B cell (primary cell): Measurements from ENCODE around the gene KRT79.

ENCODE experiments used
- CTCF ChIP-seq: fragments of 200-600 bp; IDR thresholded peaks from one replicate; pipeline ENCODE4 v1.8.0; 2022; ENCODE audit warnings: antibody characterized with exemption, mild to moderate bottlenecking
- EZH2 ChIP-seq: IDR thresholded peaks from 2 replicates; pipeline ENCODE4 v1.6.1; 2012; ENCODE audit warnings: borderline replicate concordance, low read depth, mild to moderate bottlenecking, moderate library complexity, low read length; ENCODE audit not compliant: insufficient read depth, poor library complexity, severe bottlenecking

GRCh38 chr12:52834727-52835001 is 553 bp upstream of the KRT79 start:
- no peak for TF ChIP-seq CTCF
- no peak for TF ChIP-seq EZH2
